NCI-H2107 treated with DMSO at 0.1 percent for 48 hours (cell line): ENCODE measurements around the gene CSGALNACT2.

Experiments used
- DNase-seq: peaks from one replicate; lab custom pipeline; 2025; ENCODE audit not compliant: unreplicated experiment; lab: John Stamatoyannopoulos, UW

CSGALNACT2 gene

DNA sequence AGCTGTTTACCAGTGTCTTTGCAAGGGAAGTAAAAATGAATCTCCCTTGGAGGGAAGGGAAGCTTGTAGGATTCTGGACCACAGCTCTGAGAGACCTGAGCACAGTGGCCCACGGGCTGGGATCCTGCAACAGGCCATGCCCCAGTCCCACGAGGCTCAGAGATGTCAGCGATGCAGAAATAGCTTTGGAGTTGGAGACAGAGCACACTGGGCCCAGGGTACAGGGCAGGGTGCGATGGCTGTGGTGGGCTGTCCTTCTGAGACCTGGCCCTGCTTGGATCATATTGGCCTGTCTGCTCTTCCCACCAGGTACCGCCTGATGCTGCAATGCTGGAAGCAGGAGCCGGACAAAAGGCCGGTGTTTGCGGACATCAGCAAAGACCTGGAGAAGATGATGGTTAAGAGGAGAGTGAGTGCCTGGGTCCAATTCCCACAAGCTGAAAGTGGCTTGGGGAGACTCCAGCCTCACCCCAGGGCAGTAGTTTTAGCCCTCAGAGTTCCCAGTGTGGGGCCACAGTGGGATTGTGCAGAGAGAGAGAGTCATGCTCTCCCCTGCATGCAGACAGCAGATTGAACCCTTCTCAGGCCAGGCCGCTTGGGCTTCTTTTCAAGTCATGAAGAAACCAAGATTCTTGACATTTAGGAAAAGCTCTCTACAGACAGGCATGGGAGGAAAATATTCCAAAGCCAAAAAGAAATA, 13.5 kb upstream of the CSGALNACT2 start:
- no peak for DNase-seq

DNA sequence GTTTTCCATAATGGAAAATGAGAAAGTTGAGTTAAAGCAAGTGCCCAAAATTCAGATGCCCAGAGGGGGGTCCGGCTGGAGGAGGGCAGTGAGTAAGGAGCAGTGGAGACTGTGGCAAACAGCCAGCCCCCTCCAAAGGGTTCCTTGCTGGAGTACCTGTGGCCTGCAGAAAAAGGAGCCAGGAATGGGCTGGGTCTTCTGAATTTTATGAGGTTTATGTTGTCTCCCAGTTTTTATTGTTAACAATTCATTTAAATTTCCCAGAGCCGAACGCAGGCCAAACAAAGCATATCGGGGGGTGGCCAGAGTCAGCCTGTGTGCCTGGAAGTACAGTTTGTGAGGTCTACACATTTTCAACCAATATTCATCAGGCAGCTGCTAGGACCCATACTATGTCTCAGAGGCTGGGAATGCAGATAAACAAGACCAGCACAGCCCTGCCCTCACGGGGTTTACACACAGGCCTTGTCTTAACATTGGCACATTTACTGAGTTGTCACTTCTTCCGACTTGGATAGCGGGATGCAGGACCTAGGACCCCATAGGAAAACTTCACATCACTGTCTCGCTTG, 12.9 kb upstream of the CSGALNACT2 start:
- no peak for DNase-seq

DNA sequence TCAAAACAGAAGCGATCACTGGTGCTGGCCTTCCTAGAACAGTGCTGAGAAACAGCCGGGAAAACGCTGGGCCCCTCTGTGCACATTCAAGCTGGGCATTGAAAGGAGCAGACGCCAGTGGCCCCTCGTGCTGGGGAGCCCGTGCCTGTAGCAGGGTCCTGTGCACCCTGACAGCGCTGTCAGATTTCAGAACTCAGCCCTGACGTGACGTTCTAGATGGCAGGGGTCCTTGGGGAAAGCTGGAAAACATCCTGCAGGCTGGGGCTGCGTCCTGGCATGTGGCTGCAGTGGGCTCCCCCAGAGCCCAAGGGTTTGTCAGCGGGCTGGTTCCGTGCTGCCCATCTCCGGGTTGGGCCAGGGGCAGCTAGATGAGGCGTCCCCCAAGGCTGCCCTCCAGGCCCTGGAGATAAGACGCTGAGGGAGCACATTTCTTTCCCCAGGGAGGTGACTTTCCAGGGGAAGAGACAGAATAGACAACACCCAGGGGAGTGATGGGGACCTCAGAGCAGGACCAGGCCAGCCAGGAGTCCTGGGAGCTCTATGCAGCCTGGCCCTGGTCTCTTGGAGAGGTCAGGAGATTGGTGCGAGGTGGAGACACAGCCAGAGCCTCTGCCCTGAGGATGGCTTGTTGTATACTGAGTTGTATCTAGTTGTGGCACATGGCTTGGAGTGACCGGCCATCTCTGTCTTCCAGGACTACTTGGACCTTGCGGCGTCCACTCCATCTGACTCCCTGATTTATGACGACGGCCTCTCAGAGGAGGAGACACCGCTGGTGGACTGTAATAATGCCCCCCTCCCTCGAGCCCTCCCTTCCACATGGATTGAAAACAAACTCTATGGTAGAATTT, 12.1 kb upstream of the CSGALNACT2 start:
- no peak for DNase-seq

DNA sequence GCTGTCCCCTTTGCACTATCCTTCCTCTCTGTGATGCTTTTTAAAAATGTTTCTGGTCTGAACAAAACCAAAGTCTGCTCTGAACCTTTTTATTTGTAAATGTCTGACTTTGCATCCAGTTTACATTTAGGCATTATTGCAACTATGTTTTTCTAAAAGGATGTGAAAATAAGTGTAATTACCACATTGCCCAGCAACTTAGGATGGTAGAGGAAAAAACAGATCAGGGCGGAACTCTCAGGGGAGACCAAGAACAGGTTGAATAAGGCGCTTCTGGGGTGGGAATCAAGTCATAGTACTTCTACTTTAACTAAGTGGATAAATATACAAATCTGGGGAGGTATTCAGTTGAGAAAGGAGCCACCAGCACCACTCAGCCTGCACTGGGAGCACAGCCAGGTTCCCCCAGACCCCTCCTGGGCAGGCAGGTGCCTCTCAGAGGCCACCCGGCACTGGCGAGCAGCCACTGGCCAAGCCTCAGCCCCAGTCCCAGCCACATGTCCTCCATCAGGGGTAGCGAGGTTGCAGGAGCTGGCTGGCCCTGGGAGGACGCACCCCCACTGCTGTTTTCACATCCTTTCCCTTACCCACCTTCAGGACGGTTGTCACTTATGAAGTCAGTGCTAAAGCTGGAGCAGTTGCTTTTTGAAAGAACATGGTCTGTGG, 11.4 kb upstream of the CSGALNACT2 start:
- no peak for DNase-seq

DNA sequence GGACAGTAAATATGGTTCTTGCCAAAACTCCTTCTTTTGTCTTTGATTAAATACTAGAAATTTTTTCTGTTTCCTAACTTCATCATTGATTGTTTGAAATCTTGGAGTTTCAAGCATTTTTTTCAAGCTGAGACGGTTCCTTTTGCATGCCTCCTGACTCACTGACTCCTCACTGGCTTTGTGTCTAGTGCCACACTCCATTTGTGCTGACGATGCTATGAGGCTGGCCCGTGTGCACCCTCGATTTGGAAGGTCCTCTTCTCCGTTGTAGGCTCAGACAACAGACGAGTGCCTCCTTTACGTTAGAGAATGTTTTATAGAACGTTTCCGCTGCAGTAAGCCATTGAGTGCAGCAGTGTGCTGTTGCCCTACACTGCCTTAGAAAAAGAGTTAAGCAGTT, 10.8 kb upstream of the CSGALNACT2 start:
- DNase-seq = no peak

DNA sequence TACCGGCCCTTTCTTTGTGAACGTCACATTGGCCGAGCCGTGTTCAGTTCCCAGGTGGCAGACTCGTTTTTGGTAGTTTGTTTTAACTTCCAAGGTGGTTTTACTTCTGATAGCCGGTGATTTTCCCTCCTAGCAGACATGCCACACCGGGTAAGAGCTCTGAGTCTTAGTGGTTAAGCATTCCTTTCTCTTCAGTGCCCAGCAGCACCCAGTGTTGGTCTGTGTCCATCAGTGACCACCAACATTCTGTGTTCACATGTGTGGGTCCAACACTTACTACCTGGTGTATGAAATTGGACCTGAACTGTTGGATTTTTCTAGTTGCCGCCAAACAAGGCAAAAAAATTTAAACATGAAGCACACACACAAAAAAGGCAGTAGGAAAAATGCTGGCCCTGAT, 9.9 kb upstream of the CSGALNACT2 start:
- no peak for DNase-seq

DNA sequence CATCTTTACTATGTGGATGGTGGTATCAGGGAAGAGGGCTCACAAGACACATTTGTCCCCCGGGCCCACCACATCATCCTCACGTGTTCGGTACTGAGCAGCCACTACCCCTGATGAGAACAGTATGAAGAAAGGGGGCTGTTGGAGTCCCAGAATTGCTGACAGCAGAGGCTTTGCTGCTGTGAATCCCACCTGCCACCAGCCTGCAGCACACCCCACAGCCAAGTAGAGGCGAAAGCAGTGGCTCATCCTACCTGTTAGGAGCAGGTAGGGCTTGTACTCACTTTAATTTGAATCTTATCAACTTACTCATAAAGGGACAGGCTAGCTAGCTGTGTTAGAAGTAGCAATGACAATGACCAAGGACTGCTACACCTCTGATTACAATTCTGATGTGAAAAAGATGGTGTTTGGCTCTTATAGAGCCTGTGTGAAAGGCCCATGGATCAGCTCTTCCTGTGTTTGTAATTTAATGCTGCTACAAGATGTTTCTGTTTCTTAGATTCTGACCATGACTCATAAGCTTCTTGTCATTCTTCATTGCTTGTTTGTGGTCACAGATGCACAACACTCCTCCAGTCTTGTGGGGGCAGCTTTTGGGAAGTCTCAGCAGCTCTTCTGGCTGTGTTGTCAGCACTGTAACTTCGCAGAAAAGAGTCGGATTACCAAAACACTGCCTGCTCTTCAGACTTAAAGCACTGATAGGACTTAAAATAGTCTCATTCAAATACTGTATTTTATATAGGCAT, 9.1 kb upstream of the CSGALNACT2 start:
- DNase-seq = no peak

DNA sequence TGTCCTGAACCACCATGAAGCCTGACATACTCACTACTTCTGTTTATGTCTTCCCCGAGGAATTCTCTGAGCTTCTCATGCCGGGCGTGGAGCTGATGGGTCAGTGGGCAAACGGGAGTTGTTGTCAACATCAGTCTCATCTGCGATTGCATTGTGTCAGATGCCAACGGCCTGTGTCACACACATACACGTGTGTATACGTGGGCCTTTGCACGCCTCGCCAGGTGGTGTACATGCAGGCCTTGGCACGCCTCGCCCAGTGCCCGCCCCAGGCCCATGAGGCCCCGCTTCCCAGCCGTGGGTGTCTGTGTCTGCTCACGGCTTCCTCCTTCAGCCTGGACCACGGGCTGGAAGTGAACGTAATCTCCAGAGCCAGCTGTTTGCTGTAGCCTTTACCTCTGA, 7.5 kb upstream of the CSGALNACT2 start:
- DNase-seq = no peak

DNA sequence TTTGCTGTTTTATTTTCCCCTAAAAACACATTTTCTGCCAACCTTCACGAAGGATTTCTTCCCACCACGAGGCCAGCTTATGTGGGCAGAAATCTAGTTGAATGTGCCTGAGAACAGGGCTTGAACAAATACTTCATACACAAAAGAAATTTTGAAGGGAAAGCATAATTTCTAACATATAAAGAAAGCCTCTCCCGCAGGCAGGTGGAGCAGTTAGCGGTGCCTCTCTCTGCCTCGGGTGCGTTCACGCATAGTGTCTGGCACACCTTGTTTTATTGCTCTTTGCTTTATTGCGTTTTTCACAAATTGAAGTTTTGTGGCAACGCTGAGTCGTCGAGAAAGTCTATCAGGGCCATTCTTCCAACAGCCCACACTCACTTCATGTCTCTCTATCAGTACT, 7.0 kb upstream of the CSGALNACT2 start:
- no peak for DNase-seq

DNA sequence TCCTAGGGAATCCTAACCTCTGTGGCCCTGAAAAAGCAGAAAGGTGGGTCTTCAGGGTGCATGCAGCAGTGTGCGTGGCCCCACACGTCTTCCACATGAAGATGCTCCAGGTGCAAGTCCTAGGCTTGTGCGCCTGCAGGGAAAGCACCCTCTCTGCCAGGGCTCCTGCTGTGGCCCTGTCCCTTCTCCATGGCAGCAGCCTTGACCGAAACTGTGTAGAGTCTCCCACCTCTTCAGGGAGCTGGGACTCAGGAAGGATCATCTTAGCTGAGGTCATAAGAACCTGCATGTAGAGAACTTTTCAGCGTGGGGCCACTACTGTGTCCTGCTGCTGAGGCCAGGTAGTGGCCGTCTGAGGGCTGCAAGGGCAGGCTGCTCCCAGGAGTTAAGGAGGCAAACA, 6.3 kb upstream of the CSGALNACT2 start:
- no peak for DNase-seq

DNA sequence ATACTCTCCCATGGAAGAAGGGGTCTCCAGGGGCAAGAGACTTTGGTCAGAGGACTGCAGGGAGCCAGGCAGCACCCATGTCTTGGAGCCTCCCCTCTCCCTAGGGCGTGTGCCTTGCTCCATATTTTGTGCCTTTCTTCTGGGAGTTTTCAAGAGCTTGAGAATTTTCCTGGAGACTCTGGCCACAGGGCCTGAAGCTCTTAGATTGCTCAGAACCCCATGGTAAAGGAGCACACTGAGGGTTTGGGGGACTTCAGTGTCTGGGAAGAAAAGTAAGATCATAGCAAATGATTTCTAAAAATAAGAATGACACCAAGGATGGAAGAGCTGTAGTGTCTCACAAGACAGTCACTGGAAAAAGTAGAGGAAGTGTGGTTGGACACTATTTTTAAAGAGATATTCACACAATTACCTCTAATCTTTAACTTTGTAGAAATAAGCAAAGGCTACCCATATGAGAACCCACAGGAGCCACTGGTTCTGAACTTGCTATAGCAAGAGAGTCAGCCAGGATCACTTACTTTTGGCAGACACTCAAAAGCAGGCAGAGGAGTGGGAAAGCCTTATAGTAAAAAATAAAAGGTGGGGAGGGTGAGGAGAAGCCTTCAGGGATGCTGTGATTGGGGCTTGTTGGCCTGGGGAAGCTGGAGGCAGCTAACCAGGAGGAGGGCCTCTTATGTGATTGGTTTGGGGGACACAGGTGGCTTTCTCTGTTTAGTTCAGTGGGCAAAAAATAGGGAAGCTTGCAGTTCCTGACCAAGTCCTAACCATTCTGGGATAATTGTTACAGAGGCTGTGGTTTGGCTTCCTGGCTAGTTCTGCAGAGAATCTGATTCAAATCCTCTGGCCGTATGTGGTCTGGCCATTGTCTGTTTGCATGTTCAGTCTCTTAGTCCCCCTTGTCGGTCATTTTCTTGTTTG, 5.1 kb upstream of the CSGALNACT2 start:
- no peak for DNase-seq

DNA sequence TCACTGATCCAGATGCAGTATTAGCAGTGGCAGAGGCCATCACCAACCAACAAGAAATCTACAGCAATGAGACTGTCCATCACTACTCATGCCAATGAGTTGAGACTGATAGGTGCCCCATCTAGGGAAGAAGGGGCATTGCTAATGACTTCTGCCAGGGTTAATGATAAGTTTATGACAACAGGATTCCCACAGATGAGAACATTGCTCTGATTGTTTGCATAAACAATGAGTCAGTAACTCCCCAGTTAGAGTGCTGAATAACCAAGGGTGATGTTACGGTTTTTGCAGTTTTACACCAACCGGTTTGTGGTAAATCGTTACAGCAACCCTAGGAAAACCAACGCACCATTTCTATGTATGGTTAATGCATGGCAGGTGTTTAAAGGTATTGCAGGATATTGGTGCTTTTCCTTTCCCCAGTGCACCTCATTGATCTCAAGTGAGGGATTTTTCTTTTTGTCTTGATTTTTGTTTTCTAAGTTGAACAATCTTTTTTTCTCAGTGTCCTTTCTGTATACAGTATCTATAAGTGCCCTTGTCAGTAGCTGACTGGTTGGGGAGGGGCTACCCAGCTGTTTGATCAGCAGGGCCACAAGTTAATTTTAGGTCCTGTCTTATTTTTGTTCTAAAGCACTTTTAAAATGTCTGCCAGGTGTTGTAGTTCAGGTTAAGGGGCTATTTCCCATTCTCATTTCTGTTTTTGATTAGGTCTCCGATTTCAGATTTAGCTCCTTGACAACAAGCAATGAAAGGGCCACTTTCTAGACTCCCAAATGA, 3.9 kb upstream of the CSGALNACT2 start:
- DNase-seq = peak; percentile 4

DNA sequence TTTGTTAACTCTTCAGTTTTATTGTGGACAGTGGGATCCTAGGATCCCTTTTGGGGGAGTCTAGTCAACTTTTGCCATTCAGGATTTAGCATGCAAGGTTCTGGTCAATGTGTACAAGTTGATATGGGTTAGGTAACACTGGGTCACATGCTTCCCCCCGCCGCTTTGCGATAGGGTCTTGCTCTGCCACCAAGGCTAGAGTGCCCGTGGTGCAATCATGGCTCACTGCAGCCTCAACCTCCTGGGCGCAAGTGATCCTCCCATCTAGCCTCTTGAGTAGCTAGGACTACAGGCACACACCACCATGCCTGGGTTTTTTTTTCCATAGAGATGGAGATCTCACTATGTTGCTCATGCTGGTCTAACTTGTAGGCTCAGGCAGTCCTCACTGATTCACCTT, 3.2 kb upstream of the CSGALNACT2 start:
- DNase-seq = no peak

DNA sequence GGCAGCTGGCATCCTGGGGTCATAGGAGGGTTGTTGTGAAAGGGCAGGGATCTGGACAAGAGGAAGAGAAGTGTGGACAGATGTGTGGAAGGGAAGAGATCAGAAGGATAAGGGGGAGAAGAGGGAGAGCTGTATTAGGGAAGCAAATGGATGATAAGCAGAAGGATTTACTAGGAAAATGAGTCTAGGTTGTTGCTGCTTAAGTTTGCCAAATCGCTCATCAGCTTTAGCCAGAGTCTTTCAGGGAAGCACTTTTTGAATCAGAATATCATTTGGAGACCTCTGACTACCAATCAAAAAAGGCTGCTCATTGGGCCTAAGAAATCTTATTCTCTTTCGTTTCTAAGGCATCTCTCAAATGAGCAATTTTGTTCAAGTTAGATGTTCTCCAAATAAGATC, 2.6 kb upstream of the CSGALNACT2 start:
- DNase-seq = no peak

DNA sequence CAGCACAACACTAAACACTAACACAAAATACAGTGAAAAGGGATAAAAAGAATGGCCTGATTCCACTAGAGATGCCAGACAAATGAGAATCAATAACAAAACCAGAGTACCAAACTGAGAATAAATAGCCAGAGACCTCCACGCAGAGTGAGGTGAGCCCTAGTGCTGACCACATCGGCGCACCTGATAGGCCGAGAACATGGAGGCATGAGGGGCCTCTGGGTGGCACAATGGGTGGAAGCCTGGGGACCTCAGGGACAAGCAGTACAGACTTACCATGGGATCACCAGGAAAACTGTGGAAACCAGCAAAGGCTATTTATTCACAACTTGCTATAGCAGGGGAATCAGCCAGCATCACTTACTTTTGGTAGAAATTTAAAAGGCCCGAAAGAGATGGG, 1.8 kb upstream of the CSGALNACT2 start:
- no peak for DNase-seq

DNA sequence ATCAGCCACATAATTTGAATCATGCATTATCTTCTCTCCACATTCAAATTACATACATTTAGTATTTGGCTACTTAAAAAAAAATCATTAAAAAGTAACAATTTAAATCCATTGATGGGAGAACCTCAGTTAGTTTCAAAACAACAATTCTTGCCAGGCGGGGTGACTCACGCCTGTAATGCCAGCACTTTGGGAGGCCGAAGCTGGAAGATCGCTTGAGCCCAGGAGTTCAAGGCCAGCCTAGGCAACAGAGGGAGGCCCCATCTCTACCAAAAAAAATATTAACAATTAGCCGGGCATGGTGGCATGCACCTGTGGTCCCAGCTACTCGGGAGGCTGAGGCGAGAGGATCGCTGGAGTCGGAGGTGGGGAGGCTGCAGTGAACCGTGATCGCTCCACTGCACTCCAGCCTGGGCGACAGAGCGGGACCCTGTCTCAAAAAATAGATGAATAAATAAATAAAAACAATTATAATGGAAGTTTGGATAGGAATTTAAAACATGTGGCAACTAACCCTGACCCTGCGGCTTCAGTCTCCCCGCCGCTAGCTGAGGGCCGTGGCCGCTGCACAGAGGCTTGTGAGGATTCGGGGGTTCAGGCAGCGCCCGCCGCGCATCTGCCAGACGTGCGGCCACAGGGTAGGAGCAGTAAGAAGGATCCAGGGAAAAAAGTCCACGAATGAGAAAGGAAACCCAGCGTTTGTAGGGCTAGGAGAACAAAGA, 1.1 kb upstream of the CSGALNACT2 start:
- DNase-seq = no peak

DNA sequence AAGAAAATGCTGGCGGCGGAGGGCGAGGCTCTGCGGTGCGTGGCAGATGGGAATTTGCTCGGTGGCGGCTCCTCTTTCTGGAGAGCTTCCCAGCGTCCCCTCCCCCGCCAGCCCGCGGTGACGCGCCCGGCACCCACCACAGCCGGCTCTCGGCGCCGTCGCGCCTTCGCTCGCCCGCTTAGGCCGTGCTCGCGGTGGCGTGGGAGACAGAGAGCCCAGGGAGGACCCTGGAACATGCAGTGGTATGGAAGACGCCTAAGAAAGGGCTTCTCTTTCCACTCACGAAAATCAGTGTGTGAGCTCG, 576 bp upstream of the CSGALNACT2 start:
- DNase-seq = no peak

DNA sequence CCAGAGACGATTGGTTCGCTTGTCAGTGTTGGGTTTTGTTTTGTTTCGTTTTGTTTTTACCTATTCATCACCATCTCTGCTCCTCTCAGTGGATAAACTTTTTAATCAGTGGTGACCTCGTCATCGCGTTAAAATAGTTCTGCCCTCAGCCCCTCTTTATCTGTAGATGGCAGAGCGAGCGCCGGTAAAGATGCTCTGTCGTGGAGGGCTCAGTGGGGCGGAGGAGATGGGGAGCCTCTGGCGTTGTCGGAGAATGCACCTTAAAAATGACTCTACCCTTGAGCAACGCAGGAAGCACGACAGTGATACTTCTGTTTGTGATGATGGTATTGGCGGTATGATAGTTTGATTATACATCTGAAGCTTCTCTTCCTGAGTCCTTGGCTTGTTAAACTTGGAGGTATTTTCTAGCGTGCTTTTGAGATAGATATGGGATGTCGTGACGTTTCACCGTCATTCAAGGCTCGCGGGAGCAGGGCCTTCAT, 554 bp downstream of the CSGALNACT2 start:
- DNase-seq = peak; percentile 26

DNA sequence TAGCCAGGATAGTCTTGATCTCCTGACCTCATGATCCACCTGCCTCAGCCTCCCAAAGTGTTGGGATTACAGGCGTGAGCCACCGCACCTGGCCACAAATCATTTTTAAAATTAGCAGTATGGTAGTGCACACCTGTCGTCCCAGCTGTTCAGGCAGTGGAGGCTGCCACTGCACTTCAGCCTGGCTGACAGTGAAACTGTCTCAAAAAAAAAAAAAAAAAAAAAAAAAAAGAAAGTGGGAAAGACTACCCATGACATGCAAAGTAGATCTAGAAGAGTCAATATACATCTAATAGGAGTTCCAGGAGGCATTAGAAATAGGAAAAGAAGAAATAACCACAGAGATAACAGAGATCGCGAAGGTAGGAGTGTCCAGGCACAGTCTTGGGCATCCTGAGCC, 3.2 kb downstream of the CSGALNACT2 start:
- no peak for DNase-seq
